Renal cortex interstitium (tissue), 11 donors: ENCODE data around the gene C19orf73. TPM values are rescaled to one million over a fixed set of nuclear protein-coding genes. Genes with fewer than 3 reads are reported as not detected.
"Not testable (repeated sequence)": the region's sequence is repeated elsewhere in the genome, so short reads cannot be mapped to it uniquely, and the experiment has no call there.

Source experiments
- DNase-seq, 11 donors: peaks; one replicate each; pipeline ENCODE4 v3.0.0-alpha.2; 2013; ENCODE audit warnings: low read depth in 9 of 11, low spot score in 4 of 11; ENCODE audit errors: extremely low read depth in 1 of 11
- polyA plus RNA-seq, 3 donors: library from polyadenylated mRNA; unstranded; fragments of 120-200 nt; gene quantifications; one replicate each; pipeline ENCODE4 v1.2.1, GENCODE V29; 2013; ENCODE audit not compliant: insufficient read length in 3 of 3

Gene C19orf73
- polyA plus RNA-seq, 3 donors: 0.62 to 0.99 (median 0.97) TPM

DNA sequence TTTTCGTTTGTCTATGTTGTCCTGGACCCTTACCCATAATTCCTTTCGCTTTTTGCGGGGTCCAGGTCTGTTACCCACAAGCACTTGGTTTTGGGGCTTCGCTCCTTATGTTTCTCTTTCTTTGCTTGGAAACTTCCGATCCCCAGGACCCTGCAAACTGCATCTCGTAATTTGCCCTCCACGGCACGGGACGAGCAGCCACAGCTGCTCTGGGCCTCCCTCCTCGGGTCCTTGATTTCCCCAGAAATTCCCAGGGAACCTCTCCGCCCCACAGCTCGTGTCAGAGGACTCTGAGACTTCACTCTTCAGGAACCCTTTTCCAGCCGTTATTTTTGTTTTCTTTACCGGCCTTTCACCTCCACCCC, 33.1 kb downstream of the C19orf73 start:
- DNase-seq: no peak

DNA sequence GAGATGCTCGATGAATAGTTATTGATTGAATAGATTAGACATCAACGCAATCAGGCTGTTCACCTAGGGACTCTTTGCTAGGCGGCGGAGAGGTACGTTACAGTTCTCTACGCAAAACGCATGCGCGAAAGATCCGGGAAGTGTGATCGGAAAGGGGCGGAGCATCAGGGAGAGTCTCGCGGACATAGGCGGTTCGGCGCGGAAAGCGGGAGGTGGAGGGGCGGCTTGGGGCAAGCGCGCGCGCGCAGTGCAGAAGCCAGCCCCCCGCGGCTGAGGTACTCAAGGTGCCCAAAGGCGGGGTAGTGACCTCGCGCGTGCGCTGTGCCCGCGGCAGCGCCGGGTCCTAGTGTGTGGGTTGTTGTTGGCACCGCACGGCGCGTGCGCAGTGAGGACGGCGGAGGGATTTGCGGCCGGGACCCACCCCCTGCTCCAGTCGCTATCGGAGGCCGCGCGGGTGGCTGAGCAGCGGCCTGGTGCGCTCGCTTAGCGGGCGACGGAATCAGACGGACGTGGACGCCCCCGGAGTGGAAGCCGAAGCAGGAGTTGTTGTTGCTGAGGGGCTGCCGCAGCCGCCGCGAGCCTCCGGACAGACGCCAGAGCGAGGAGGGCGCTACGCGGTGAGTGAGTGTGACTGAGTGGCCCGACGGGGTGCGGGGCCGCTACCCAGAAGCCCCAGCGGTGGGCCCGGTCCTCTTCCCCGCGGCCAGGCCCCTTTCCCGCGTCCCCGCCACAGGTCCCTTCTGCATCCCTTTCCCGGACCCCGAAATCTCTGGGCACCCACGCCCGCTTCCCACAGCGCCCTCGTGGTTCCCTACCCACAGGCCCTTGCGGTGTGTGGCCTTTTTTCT, 33.7 kb downstream of the C19orf73 start, which contains the start of gene SNRNP70:
SNRNP70 (plus strand) TSS at position 432 of the 848 bp plus-strand sequence. CDS start 964 bp downstream, outside the sequence.
- peak; percentile 96 to 100 (median 99) for DNase-seq

DNA sequence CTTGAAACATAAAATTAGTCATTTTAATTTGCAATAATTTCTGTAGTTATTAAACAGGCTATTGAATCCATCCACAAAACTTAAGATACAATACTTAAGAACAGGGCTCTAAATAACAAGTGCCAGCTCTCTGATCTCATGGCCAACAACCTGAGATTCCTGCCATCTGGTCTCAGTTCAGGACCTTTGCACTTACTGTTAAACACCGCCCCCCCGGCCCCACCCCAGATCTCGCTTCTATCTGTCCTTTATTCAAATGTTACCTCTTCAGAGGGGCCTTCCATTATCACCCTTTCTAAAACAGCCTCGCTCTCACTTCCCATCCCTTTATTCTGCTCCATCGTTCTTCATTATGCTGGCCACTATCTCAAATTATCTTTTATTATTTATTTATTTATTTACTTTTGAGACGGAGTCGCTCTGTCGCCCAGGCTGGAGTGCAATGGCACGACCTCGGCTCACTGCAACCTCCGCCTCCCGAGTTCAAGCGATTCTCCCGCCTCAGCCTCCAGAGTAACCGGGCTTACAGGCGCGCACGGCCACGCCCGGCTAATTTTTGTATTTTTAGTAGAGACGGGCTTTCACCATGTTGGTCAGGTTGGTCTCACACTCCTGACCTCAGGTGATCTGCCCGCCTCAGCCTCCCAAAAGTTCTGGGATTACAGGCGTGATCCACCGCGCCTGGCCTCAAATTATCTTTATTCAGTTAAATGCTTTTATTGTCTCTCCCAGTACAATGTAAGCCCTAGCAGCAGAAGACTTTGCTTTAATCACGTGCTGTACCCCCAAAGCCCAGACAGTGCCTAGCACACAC, 34.5 kb downstream of the C19orf73 start:
- no peak for DNase-seq

DNA sequence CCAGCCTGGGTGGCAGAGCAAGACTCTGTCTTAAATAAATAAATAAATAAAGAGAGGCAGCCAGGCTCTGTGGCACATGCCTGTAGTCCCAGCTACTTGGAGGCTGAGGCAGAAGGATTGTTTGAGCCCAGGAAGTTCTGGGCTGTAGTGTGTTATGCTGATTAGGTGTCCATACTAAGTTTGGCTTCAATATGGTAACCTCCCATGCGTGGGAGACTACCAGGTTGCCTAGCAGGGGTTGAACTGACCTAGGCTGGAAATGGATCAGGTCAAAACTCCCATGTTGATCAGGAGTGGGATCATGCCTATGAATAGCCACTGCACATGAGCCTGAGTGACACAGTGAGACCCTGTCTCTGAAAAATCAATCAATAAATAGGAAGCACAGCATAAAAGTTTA, 37.7 kb downstream of the C19orf73 start:
- no peak for DNase-seq

GRCh38 chr19:49080392-49080791, 38.6 kb downstream of the C19orf73 start:
- no peak for DNase-seq

GRCh38 chr19:49074869-49075268, 44.1 kb downstream of the C19orf73 start:
- DNase-seq: not testable (repeated sequence)

- DNase-seq: no peak
These were observed 45.2 kb downstream of the C19orf73 start for GRCh38 chr19:49073514-49074378.

GRCh38 chr19:49071860-49072547, 46.9 kb downstream of the C19orf73 start:
- DNase-seq: no peak

GRCh38 chr19:49070416-49070815, 48.5 kb downstream of the C19orf73 start:
- DNase-seq: no peak

DNA sequence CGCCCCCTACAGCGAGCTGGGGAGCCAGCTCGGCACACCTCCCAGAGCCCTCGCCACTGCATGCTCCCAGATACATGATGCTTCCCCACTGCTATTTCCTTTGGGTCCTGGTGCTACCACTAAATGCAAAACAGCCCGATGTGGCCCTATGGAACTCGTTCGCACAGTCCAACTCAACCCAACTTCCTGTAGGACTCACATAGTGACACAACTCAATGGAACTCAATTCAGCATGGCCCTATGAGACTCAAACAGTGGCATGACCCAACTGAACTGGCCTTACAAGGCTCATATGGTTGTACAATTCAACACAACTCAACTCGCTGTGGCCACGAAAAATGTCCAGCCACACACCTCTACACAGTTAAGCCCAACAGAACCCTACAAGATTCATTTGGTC, 49.9 kb downstream of the C19orf73 start:
- no peak for DNase-seq

Other genes with a start within 250 kb of the C19orf73 start
- gene PPP1R15A, start 246.7 kb downstream of the C19orf73 start, polyA plus RNA-seq: 10 to 100 TPM; 35.1 to 45.2 (median 37.3) TPM
- gene TULP2, start 220.4 kb downstream of the C19orf73 start, polyA plus RNA-seq: 1 to 10 TPM in 2 of 3 donors, under 1 TPM in 1; 0.67 to 1.4 (median 1.3) TPM
- 100 to 1,000 TPM; 231 to 319 (median 307) TPM for gene NUCB1, start 218.8 kb downstream of the C19orf73 start, polyA plus RNA-seq
- gene DHDH, start 185.4 kb downstream of the C19orf73 start, polyA plus RNA-seq: 10 to 100 TPM in 1 of 3 donors, 1 to 10 TPM in 2; 6.5 to 10.7 (median 7.0) TPM
- 10 to 100 TPM; 64.7 to 84.6 (median 73.4) TPM for gene BAX, start 164.3 kb downstream of the C19orf73 start, polyA plus RNA-seq
- 1,000 to 10,000 TPM; 2,184 to 2,822 (median 2,594) TPM for gene FTL, start 153.8 kb downstream of the C19orf73 start, polyA plus RNA-seq
- gene GYS1, start 125.8 kb downstream of the C19orf73 start, polyA plus RNA-seq: 10 to 100 TPM; 40.6 to 55.4 (median 40.7) TPM
- 100 to 1,000 TPM in 1 of 3 donors, 10 to 100 TPM in 2; 77.9 to 106 (median 88.7) TPM for gene RUVBL2, start 125.3 kb downstream of the C19orf73 start, polyA plus RNA-seq
- under 1 TPM in 1 of 3 donors, not detected in 2; 0.29 TPM for gene LHB, start 102.1 kb downstream of the C19orf73 start, polyA plus RNA-seq
- gene CGB3, start 94.8 kb downstream of the C19orf73 start, polyA plus RNA-seq: not detected
- gene CGB2, start 87.3 kb downstream of the C19orf73 start, polyA plus RNA-seq: not detected
- not detected for gene CGB1, start 82.2 kb downstream of the C19orf73 start, polyA plus RNA-seq
- under 1 TPM in 1 of 3 donors, not detected in 2; 0.34 TPM for gene CGB5, start 75.3 kb downstream of the C19orf73 start, polyA plus RNA-seq
- not detected for gene CGB8, start 70.0 kb downstream of the C19orf73 start, polyA plus RNA-seq
- 1 to 10 TPM; 1.2 to 1.6 (median 1.5) TPM for gene CGB7, start 61.4 kb downstream of the C19orf73 start, polyA plus RNA-seq
- gene NTF4, start 54.3 kb downstream of the C19orf73 start, polyA plus RNA-seq: 1 to 10 TPM; 3.4 to 4.3 (median 4.2) TPM
- under 1 TPM in 2 of 3 donors, not detected in 1; 0.06 to 0.09 TPM for gene KCNA7, start 46.4 kb downstream of the C19orf73 start, polyA plus RNA-seq
- gene SNRNP70, start 33.7 kb downstream of the C19orf73 start, polyA plus RNA-seq: 100 to 1,000 TPM; 299 to 461 (median 336) TPM
- gene LIN7B, start 4.8 kb downstream of the C19orf73 start, polyA plus RNA-seq: 1 to 10 TPM; 6.8 to 8.7 (median 8.4) TPM
- gene PPFIA3, start 401 bp upstream of the C19orf73 start, polyA plus RNA-seq: 1 to 10 TPM; 4.7 to 8.4 (median 6.1) TPM
- gene HRC, start 36.3 kb upstream of the C19orf73 start, polyA plus RNA-seq: 10 to 100 TPM; 29.2 to 38.1 (median 36.2) TPM
- gene TRPM4, start 38.6 kb upstream of the C19orf73 start, polyA plus RNA-seq: 10 to 100 TPM; 29.3 to 51.3 (median 32.8) TPM
- gene SLC6A16, start 206.0 kb upstream of the C19orf73 start, polyA plus RNA-seq: 1 to 10 TPM; 2.5 to 5.3 (median 3.1) TPM
- gene CD37, start 216.3 kb upstream of the C19orf73 start, polyA plus RNA-seq: 10 to 100 TPM; 34.0 to 49.0 (median 34.6) TPM
- 100 to 1,000 TPM in 1 of 3 donors, 10 to 100 TPM in 2; 88.2 to 114 (median 93.0) TPM for gene TEAD2, start 243.3 kb upstream of the C19orf73 start, polyA plus RNA-seq
- 1 to 10 TPM; 4.0 to 6.4 (median 5.1) TPM for gene DKKL1, start 244.7 kb upstream of the C19orf73 start, polyA plus RNA-seq